DOHH2 (cell line): ENCODE results near the gene UBE2R2.

Source experiments
- H3F3A ChIP-seq: fragments of 200-600 bp; sonication (generic), shearing (Covaris generic); 2 replicates; pipeline ENCODE4 v1.6.0; 2016; ENCODE audit warnings: antibody characterized with exemption, mild to moderate bottlenecking; ENCODE audit not compliant: control insufficient read depth, insufficient read depth
- H3K27ac ChIP-seq: fragments of 200-600 bp; sonication (generic); 2 replicates; pipeline ENCODE4 v1.5.1; 2014; ENCODE audit warnings: low read depth, mild to moderate bottlenecking, low read length, moderate library complexity
- H3K27me3 ChIP-seq: fragments of 200-600 bp; sonication (generic); 2 replicates; pipeline ENCODE4 v1.6.1; 2014; ENCODE audit warnings: mild to moderate bottlenecking, low read length, mixed read lengths; ENCODE audit not compliant: control insufficient read depth
- H3K36me3 ChIP-seq: fragments of 200-600 bp; sonication (generic); 2 replicates; pipeline ENCODE4 v1.6.1; 2014; ENCODE audit warnings: mild to moderate bottlenecking, low read length, moderate library complexity, mixed read lengths; ENCODE audit not compliant: control insufficient read depth
- H3K4me1 ChIP-seq: fragments of 200-600 bp; sonication (generic); 2 replicates; pipeline ENCODE4 v1.6.1; 2014; ENCODE audit warnings: mild to moderate bottlenecking, low read length, mixed read lengths; ENCODE audit not compliant: control insufficient read depth
- H3K4me2 ChIP-seq: fragments of 200-600 bp; sonication (generic); 2 replicates; pipeline ENCODE4 v1.6.0; 2014; ENCODE audit warnings: mild to moderate bottlenecking, low read length, moderate library complexity
- H3K4me3 ChIP-seq: fragments of 200-600 bp; sonication (generic); 2 replicates; pipeline ENCODE4 v1.5.1; 2014; ENCODE audit warnings: mild to moderate bottlenecking, low read length, mixed read lengths
- H3K79me2 ChIP-seq: fragments of 200-600 bp; sonication (generic); 2 replicates; pipeline ENCODE4 v1.6.1; 2014; ENCODE audit warnings: mild to moderate bottlenecking, low read length, mixed read lengths; ENCODE audit not compliant: control insufficient read depth
- H3K9me2 ChIP-seq: fragments of 200-600 bp; sonication (generic); replicated peaks from 2 replicates; pipeline ENCODE4 v1.6.1; 2014; ENCODE audit warnings: mild to moderate bottlenecking, low read length, mixed read lengths; ENCODE audit not compliant: control insufficient read depth
- H3K9me3 ChIP-seq: fragments of 200-600 bp; sonication (generic); 2 replicates; pipeline ENCODE4 v1.6.1; 2014; ENCODE audit warnings: antibody characterized with exemption, low read length, mixed read lengths; ENCODE audit not compliant: control insufficient read depth, insufficient read depth
- H4K20me1 ChIP-seq: fragments of 200-600 bp; sonication (generic); 2 replicates; pipeline ENCODE4 v1.6.0; 2014; ENCODE audit warnings: low read depth, mild to moderate bottlenecking, antibody characterized with exemption, low read length, moderate library complexity; ENCODE audit not compliant: control insufficient read depth, insufficient read depth
- CTCF ChIP-seq: fragments of 200-600 bp; sonication (generic); IDR thresholded peaks from one replicate; pipeline ENCODE4 v1.5.1; 2014; ENCODE audit warnings: antibody characterized with exemption, mild to moderate bottlenecking, low read depth, low read length; ENCODE audit not compliant: poor library complexity, severe bottlenecking
- EZH2phosphoT487 ChIP-seq: fragments of 200-600 bp; sonication (generic); IDR thresholded peaks from 2 replicates; pipeline ENCODE4 v1.6.1; 2017; ENCODE audit warnings: borderline replicate concordance, mild to moderate bottlenecking, antibody characterized with exemption, low read length, moderate library complexity, mixed read lengths

The UBE2R2 gene

GRCh38 chr9:33881635-33882034, 64.7 kb downstream of the UBE2R2 start:
- H4K20me1 ChIP-seq, result 0 out of 2 replicates have a peak, but pooled peaks cover 6% of the 10 kb centered on the region
- H3K36me3 ChIP-seq, result peaks cover 21% of the 10 kb centered on the region
- H3F3A ChIP-seq, result peaks cover 15% of the 10 kb centered on the region; the same call in 1 of the 2 replicates
- H3K27me3 ChIP-seq, result no peaks in the 10 kb centered on the region
- H3K4me2 ChIP-seq, result no peak overlapping the region
- H3K9me2 ChIP-seq, result no peaks in the 10 kb centered on the region
- H3K79me2 ChIP-seq, result peaks cover 100% of the 10 kb centered on the region
- H3K9me3 ChIP-seq, result no peaks in the 10 kb centered on the region
- peaks cover 89% of the 10 kb centered on the region for H3K4me1 ChIP-seq
- no peak overlapping the region for H3K4me3 ChIP-seq
- TF ChIP-seq EZH2phosphoT487 (no peak), CTCF (no peak)
- no peak overlapping the region for H3K27ac ChIP-seq

GRCh38 chr9:33884856-33885701, 68.1 kb downstream of the UBE2R2 start:
- Histone ChIP-seq H3K79me2 (peaks cover 99% of the 10 kb centered on the region), H3K4me1 (peaks cover 65% of the 10 kb centered on the region), H3K4me2 (no peak overlapping the region), H3K9me3 (no peaks in the 10 kb centered on the region), H3K27me3 (no peaks in the 10 kb centered on the region), H4K20me1 (0 out of 2 replicates have a peak, but pooled peaks cover 2% of the 10 kb centered on the region), H3F3A (peaks cover 15% of the 10 kb centered on the region), H3K36me3 (peaks cover 49% of the 10 kb centered on the region), H3K4me3 (no peak overlapping the region), H3K9me2 (no peaks in the 10 kb centered on the region), H3K27ac (no peak overlapping the region)
- TF ChIP-seq EZH2phosphoT487, result no peak
- TF ChIP-seq CTCF, result no peak

- peaks cover 99% of the 10 kb centered on the region for H3K79me2 ChIP-seq
- peaks cover 15% of the 10 kb centered on the region for H3F3A ChIP-seq
- no peaks in the 10 kb centered on the region for H3K9me2 ChIP-seq
- H3K27ac ChIP-seq, result no peak overlapping the region
- peaks cover 59% of the 10 kb centered on the region for H3K4me1 ChIP-seq
- H3K36me3 ChIP-seq, result peaks cover 52% of the 10 kb centered on the region
- TF ChIP-seq CTCF (no peak), EZH2phosphoT487 (no peak)
- no peaks in the 10 kb centered on the region for H3K27me3 ChIP-seq
- H3K4me3 ChIP-seq, result no peak overlapping the region
- no peak overlapping the region for H3K4me2 ChIP-seq
- no peaks in the 10 kb centered on the region for H3K9me3 ChIP-seq
- H4K20me1 ChIP-seq, result 0 out of 2 replicates have a peak, but pooled peaks cover 2% of the 10 kb centered on the region
These were observed 69.0 kb downstream of the UBE2R2 start for GRCh38 chr9:33885948-33886347.
